Endothelial cell of umbilical vein (primary cell): Measurements from ENCODE around the gene DDX24.

Experiments
- GATA2 ChIP-seq: IDR thresholded peaks from 2 replicates; pipeline ENCODE4 v1.7.0; 2011; ENCODE audit warnings: low read depth, mild to moderate bottlenecking, moderate library complexity, mixed read lengths, low read length; ENCODE audit not compliant: insufficient read length, insufficient read depth
- POLR2A ChIP-seq: IDR thresholded peaks from 2 replicates; pipeline ENCODE4 v1.6.1; 2012; ENCODE audit warnings: low read depth, mild to moderate bottlenecking, control low read depth, low read length
- POLR2AphosphoS5 ChIP-seq: IDR thresholded peaks from 2 replicates; pipeline ENCODE4 v1.6.1; 2012; ENCODE audit warnings: low read depth, mild to moderate bottlenecking, control low read depth, low read length, moderate library complexity; ENCODE audit not compliant: insufficient read depth
- TF ChIP-seq, protein P1 (sequence below), 2 donors: IDR thresholded peaks; 1 replicate in 1 of 2; 2 replicates in 1 of 2; pipeline ENCODE4 v1.5.1; 2011; ENCODE audit warnings: low read length in 2 of 2, mild to moderate bottlenecking in 2 of 2, moderate library complexity in 2 of 2, control low read depth in 1 of 2, inconsistent platforms in 1 of 2, low read depth in 1 of 2; ENCODE audit not compliant: insufficient read depth in 1 of 2; ENCODE audit errors: extremely low read depth in 1 of 2

DNA sequence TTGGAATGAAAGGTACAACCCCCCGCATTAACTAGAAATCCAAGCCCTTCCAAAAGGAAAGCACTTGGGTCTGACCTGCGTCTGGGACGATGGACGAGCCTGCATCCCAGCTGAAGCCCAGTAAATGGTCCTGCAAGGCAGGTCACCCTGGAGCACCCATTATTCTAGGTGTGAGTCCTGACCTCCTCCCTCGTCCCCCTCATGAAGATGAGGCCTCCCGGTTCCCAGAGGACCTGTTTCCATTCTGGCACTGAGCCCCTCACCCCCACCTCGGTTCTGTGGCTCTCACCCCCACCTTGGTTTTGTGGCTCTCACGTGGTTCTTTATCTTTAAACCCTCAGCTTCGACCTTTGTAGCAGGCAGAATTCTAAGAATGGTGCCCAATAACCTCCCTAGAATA is 36.9 kb upstream of the DDX24 start:
- TF ChIP-seq GATA2: no peak
- TF ChIP-seq, protein P1, sequence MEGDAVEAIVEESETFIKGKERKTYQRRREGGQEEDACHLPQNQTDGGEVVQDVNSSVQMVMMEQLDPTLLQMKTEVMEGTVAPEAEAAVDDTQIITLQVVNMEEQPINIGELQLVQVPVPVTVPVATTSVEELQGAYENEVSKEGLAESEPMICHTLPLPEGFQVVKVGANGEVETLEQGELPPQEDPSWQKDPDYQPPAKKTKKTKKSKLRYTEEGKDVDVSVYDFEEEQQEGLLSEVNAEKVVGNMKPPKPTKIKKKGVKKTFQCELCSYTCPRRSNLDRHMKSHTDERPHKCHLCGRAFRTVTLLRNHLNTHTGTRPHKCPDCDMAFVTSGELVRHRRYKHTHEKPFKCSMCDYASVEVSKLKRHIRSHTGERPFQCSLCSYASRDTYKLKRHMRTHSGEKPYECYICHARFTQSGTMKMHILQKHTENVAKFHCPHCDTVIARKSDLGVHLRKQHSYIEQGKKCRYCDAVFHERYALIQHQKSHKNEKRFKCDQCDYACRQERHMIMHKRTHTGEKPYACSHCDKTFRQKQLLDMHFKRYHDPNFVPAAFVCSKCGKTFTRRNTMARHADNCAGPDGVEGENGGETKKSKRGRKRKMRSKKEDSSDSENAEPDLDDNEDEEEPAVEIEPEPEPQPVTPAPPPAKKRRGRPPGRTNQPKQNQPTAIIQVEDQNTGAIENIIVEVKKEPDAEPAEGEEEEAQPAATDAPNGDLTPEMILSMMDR (IDR thresholded peaks at IDR 0.05; ENCODE audit: extremely low read depth in 1 of 2, insufficient read depth in 1 of 2, low read depth in 1 of 2, low read length in 2 of 2): no peak
- TF ChIP-seq POLR2AphosphoS5: no peak
- no peak for TF ChIP-seq POLR2A
